ENCODE data around the gene REEP6.

The REEP6 gene

GRCh38 chr19:1457892-1458291 is 33.1 kb upstream of the REEP6 start:
- Histone ChIP-seq H3K9me3 (ENCODE audit: control insufficient read depth, low read length) (no peaks in the 10 kb centered on the region), H3K27me3 (ENCODE audit: control insufficient read depth, insufficient read depth, low read length, poor library complexity, severe bottlenecking) (peaks cover 40% of the 10 kb centered on the region), H3K4me1 (ENCODE audit: control insufficient read depth, insufficient read depth, low read length) (peaks cover 4% of the 10 kb centered on the region), H3K36me3 (ENCODE audit: control insufficient read depth, insufficient read depth, low read length) (peaks cover 3% of the 10 kb centered on the region), H3K4me3 (ENCODE audit: insufficient read depth, low read depth, low read length) (no peak overlapping the region), H3K27ac (ENCODE audit: insufficient read depth, low read depth, low read length, poor library complexity, severe bottlenecking) (no peak overlapping the region)
- WGBS, 2 experiments = 91% methylated on average over 16 of the region's 16 CpGs

DNA sequence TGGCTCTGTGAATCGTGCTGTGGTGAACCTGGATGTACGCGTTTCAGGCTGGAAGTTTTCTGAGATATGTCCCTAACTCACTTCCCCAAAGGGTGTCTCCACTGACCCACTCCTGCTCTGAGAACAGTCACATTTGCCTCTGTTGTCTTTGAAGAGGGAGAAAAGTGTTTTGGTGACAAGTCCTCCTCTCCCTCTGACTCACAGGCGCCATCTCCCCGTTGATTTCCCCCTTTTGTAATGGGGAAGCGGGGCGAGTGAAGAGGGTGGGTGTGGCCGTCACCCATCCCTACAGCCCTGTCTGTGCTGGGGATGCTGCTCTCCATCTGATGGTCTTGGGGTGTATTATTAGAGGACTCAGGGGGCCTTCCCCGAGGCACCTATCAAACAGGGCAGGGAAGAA is 31.5 kb upstream of the REEP6 start:
- H3K9me3 ChIP-seq (ENCODE audit: control insufficient read depth, low read length) = no peaks in the 10 kb centered on the region
- H3K4me1 ChIP-seq (ENCODE audit: control insufficient read depth, insufficient read depth, low read length) = no peaks in the 10 kb centered on the region
- H3K27me3 ChIP-seq (ENCODE audit: control insufficient read depth, insufficient read depth, low read length, poor library complexity, severe bottlenecking) = peaks cover 32% of the 10 kb centered on the region
- no peak overlapping the region for H3K4me3 ChIP-seq (ENCODE audit: insufficient read depth, low read depth, low read length)
- H3K36me3 ChIP-seq (ENCODE audit: control insufficient read depth, insufficient read depth, low read length) = peaks cover 3% of the 10 kb centered on the region
- 78 to 79% methylated on average over 9 of the region's 9 CpGs for WGBS, 2 experiments
- no peak overlapping the region for H3K27ac ChIP-seq (ENCODE audit: insufficient read depth, low read depth, low read length, poor library complexity, severe bottlenecking)

- Histone ChIP-seq H3K36me3 (ENCODE audit: control insufficient read depth, insufficient read depth, low read length) (peaks cover under 1% of the 10 kb centered on the region), H3K4me1 (ENCODE audit: control insufficient read depth, insufficient read depth, low read length) (no peaks in the 10 kb centered on the region), H3K4me3 (ENCODE audit: insufficient read depth, low read depth, low read length) (no peak overlapping the region), H3K9me3 (ENCODE audit: control insufficient read depth, low read length) (no peaks in the 10 kb centered on the region), H3K27ac (ENCODE audit: insufficient read depth, low read depth, low read length, poor library complexity, severe bottlenecking) (no peak overlapping the region), H3K27me3 (ENCODE audit: control insufficient read depth, insufficient read depth, low read length, poor library complexity, severe bottlenecking) (peaks cover 36% of the 10 kb centered on the region)
- 93 to 94% methylated on average over 36 of the region's 36 CpGs for WGBS, 2 experiments
Measured at GRCh38 chr19:1460033-1460995, 30.7 kb upstream of the REEP6 start.

DNA sequence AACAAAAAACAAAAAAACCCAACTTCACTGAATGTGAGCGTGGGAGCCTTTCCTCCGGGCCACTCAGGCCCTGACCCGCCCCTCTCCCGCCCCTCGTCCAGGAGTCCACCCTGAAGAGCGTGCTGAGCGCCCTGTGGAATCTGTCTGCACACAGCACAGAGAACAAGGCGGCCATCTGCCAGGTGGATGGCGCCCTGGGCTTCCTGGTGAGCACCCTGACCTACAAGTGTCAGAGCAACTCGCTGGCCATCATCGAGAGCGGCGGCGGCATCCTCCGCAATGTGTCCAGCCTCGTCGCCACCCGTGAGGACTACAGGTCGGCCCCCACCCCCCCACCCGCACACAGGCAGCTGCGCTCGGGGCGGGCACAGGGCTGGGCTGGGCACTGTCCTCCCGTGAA is 29.1 kb upstream of the REEP6 start:
- H3K9me3 ChIP-seq (ENCODE audit: control insufficient read depth, low read length) = no peaks in the 10 kb centered on the region
- H3K4me1 ChIP-seq (ENCODE audit: control insufficient read depth, insufficient read depth, low read length) = peaks cover 7% of the 10 kb centered on the region
- H3K27ac ChIP-seq (ENCODE audit: insufficient read depth, low read depth, low read length, poor library complexity, severe bottlenecking) = no peak overlapping the region
- WGBS, 2 experiments = 90 to 92% methylated on average over 24 of the region's 24 CpGs
- H3K27me3 ChIP-seq (ENCODE audit: control insufficient read depth, insufficient read depth, low read length, poor library complexity, severe bottlenecking) = peaks cover 38% of the 10 kb centered on the region
- H3K4me3 ChIP-seq (ENCODE audit: insufficient read depth, low read depth, low read length) = no peak overlapping the region
- H3K36me3 ChIP-seq (ENCODE audit: control insufficient read depth, insufficient read depth, low read length) = no peaks in the 10 kb centered on the region

DNA sequence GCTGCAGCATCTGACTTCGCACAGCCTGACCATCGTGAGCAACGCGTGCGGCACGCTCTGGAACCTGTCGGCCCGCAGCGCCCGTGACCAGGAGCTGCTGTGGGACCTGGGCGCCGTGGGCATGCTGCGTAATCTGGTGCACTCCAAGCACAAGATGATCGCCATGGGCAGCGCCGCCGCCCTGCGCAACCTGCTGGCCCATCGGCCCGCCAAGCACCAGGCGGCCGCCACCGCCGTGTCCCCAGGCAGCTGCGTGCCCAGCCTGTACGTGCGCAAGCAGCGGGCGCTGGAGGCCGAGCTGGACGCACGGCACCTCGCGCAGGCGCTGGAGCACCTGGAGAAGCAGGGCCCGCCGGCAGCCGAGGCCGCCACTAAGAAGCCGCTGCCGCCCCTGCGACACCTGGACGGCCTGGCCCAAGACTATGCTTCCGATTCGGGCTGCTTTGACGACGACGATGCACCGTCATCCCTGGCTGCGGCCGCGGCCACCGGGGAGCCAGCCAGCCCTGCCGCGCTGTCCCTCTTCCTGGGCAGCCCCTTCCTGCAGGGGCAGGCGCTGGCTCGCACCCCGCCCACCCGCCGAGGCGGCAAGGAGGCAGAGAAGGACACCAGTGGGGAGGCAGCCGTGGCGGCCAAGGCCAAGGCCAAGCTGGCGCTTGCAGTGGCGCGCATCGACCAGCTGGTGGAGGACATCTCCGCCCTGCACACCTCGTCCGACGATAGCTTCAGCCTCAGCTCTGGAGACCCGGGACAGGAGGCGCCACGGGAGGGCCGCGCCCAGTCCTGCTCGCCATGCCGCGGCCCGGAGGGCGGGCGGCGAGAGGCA is 25.6 kb upstream of the REEP6 start:
- peaks cover 25% of the 10 kb centered on the region for H3K4me1 ChIP-seq (ENCODE audit: control insufficient read depth, insufficient read depth, low read length)
- WGBS, 2 experiments = 29 to 30% methylated on average over 83 of the region's 83 CpGs
- peaks cover 68% of the 10 kb centered on the region for H3K27me3 ChIP-seq (ENCODE audit: control insufficient read depth, insufficient read depth, low read length, poor library complexity, severe bottlenecking)
- no peak overlapping the region for H3K4me3 ChIP-seq (ENCODE audit: insufficient read depth, low read depth, low read length)
- H3K36me3 ChIP-seq (ENCODE audit: control insufficient read depth, insufficient read depth, low read length) = no peaks in the 10 kb centered on the region
- no peak overlapping the region for H3K27ac ChIP-seq (ENCODE audit: insufficient read depth, low read depth, low read length, poor library complexity, severe bottlenecking)
- no peaks in the 10 kb centered on the region for H3K9me3 ChIP-seq (ENCODE audit: control insufficient read depth, low read length)

DNA sequence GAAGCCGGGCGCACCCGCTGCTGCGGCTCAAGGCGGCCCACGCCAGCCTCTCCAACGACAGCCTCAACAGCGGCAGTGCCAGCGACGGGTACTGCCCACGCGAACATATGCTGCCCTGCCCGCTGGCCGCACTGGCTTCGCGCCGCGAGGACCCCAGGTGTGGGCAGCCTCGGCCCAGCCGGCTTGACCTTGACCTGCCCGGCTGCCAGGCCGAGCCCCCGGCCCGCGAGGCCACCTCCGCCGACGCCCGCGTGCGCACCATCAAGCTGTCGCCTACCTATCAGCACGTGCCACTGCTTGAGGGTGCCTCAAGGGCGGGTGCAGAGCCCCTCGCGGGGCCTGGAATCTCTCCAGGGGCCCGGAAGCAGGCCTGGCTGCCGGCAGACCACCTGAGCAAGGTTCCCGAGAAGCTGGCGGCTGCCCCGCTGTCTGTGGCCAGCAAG is 24.9 kb upstream of the REEP6 start:
- 25 to 29% methylated on average over 41 of the region's 41 CpGs for WGBS, 2 experiments
- H3K9me3 ChIP-seq (ENCODE audit: control insufficient read depth, low read length) = no peaks in the 10 kb centered on the region
- H3K27ac ChIP-seq (ENCODE audit: insufficient read depth, low read depth, low read length, poor library complexity, severe bottlenecking) = no peak overlapping the region
- H3K36me3 ChIP-seq (ENCODE audit: control insufficient read depth, insufficient read depth, low read length) = no peaks in the 10 kb centered on the region
- peaks cover 25% of the 10 kb centered on the region for H3K4me1 ChIP-seq (ENCODE audit: control insufficient read depth, insufficient read depth, low read length)
- H3K27me3 ChIP-seq (ENCODE audit: control insufficient read depth, insufficient read depth, low read length, poor library complexity, severe bottlenecking) = peaks cover 74% of the 10 kb centered on the region
- no peak overlapping the region for H3K4me3 ChIP-seq (ENCODE audit: insufficient read depth, low read depth, low read length)

DNA sequence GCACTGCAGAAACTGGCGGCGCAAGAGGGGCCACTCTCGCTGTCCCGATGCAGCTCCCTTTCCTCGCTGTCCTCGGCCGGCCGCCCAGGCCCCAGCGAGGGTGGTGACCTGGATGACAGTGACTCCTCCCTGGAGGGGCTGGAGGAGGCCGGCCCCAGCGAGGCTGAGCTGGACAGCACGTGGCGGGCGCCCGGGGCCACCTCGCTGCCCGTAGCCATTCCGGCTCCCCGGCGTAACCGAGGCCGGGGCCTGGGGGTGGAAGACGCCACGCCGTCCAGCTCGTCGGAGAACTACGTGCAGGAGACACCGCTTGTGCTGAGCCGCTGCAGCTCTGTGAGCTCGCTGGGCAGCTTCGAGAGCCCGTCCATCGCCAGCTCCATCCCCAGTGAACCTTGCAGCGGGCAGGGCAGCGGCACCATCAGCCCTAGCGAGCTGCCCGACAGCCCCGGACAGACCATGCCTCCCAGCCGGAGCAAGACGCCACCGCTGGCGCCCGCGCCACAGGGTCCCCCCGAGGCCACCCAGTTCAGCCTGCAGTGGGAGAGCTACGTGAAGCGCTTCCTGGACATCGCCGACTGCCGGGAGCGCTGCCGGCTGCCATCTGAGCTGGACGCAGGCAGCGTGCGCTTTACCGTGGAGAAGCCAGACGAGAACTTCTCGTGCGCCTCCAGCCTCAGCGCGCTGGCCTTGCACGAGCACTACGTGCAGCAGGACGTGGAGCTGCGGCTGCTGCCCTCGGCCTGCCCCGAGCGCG is 24.3 kb upstream of the REEP6 start:
- H3K4me3 ChIP-seq (ENCODE audit: insufficient read depth, low read depth, low read length) = peak overlapping the region; percentile 12
- 9 to 11% methylated on average over 70 of the region's 70 CpGs for WGBS, 2 experiments
- H3K36me3 ChIP-seq (ENCODE audit: control insufficient read depth, insufficient read depth, low read length) = no peaks in the 10 kb centered on the region

DNA sequence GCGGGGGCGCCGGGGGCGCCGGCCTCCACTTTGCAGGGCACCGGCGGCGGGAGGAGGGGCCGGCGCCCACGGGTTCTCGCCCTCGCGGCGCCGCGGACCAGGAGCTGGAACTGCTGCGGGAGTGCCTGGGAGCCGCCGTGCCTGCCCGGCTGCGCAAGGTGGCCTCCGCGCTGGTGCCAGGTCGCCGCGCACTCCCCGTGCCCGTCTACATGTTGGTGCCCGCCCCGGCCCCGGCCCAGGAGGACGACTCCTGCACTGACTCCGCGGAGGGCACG is 23.8 kb upstream of the REEP6 start:
- peak overlapping the region; percentile 12 for H3K4me3 ChIP-seq (ENCODE audit: insufficient read depth, low read depth, low read length)
- H3K9me3 ChIP-seq (ENCODE audit: control insufficient read depth, low read length) = no peaks in the 10 kb centered on the region
- no peaks in the 10 kb centered on the region for H3K36me3 ChIP-seq (ENCODE audit: control insufficient read depth, insufficient read depth, low read length)
- 5 to 7% methylated on average over 36 of the region's 36 CpGs for WGBS, 2 experiments
- peaks cover 29% of the 10 kb centered on the region for H3K4me1 ChIP-seq (ENCODE audit: control insufficient read depth, insufficient read depth, low read length)
- H3K27ac ChIP-seq (ENCODE audit: insufficient read depth, low read depth, low read length, poor library complexity, severe bottlenecking) = no peak overlapping the region
- H3K27me3 ChIP-seq (ENCODE audit: control insufficient read depth, insufficient read depth, low read length, poor library complexity, severe bottlenecking) = peaks cover 85% of the 10 kb centered on the region

More for the DNA sequence above, 24.3 kb upstream of the REEP6 start:
- Histone ChIP-seq H3K27me3 (ENCODE audit: control insufficient read depth, insufficient read depth, low read length, poor library complexity, severe bottlenecking) (peaks cover 80% of the 10 kb centered on the region), H3K27ac (ENCODE audit: insufficient read depth, low read depth, low read length, poor library complexity, severe bottlenecking) (no peak overlapping the region), H3K4me1 (ENCODE audit: control insufficient read depth, insufficient read depth, low read length) (peaks cover 29% of the 10 kb centered on the region), H3K9me3 (ENCODE audit: control insufficient read depth, low read length) (no peaks in the 10 kb centered on the region)

- H3K27me3 ChIP-seq (ENCODE audit: control insufficient read depth, insufficient read depth, low read length, poor library complexity, severe bottlenecking) = peaks cover 90% of the 10 kb centered on the region
- WGBS, 2 experiments = 5 to 6% methylated on average over 92 of the region's 92 CpGs
- no peaks in the 10 kb centered on the region for H3K9me3 ChIP-seq (ENCODE audit: control insufficient read depth, low read length)
- no peak overlapping the region for H3K27ac ChIP-seq (ENCODE audit: insufficient read depth, low read depth, low read length, poor library complexity, severe bottlenecking)
- peak overlapping the region; percentile 10 for H3K4me3 ChIP-seq (ENCODE audit: insufficient read depth, low read depth, low read length)
- H3K4me1 ChIP-seq (ENCODE audit: control insufficient read depth, insufficient read depth, low read length) = peaks cover 29% of the 10 kb centered on the region
- H3K36me3 ChIP-seq (ENCODE audit: control insufficient read depth, insufficient read depth, low read length) = no peaks in the 10 kb centered on the region
Measured at GRCh38 chr19:1467490-1468273, 23.3 kb upstream of the REEP6 start.

Data from ectodermal cell (in vitro differentiated cells).